NCI-H526 (cell line): ENCODE results near the gene DGKD.

Experiments
- DNase-seq, 2 experiments: peaks; one replicate each; lab custom pipeline; 2025; lab: John Stamatoyannopoulos, UW

The DGKD gene

GRCh38 chr2:233412405-233412804 is 58.1 kb downstream of the DGKD start:
- DNase-seq: no peak

- no peak for DNase-seq
Measured at GRCh38 chr2:233413046-233413445, 58.8 kb downstream of the DGKD start.

- no peak for DNase-seq
Measured at GRCh38 chr2:233413559-233414272, 59.4 kb downstream of the DGKD start.

- DNase-seq: no peak
Measured at GRCh38 chr2:233414273-233414654, 60.0 kb downstream of the DGKD start.

GRCh38 chr2:233414777-233415570 is 60.7 kb downstream of the DGKD start:
- DNase-seq: no peak

- no peak for DNase-seq
Measured at GRCh38 chr2:233416199-233416598, 61.9 kb downstream of the DGKD start.

- no peak for DNase-seq
Measured at GRCh38 chr2:233416706-233417105, 62.4 kb downstream of the DGKD start.

GRCh38 chr2:233417282-233417681 is 63.0 kb downstream of the DGKD start:
- DNase-seq: no peak

- no peak for DNase-seq
Measured at GRCh38 chr2:233418052-233418760, 63.9 kb downstream of the DGKD start.

- DNase-seq: no peak
Measured at GRCh38 chr2:233418761-233419546, 64.7 kb downstream of the DGKD start.

GRCh38 chr2:233419602-233420391 is 65.5 kb downstream of the DGKD start:
- DNase-seq: no peak

GRCh38 chr2:233421091-233421816 is 67.0 kb downstream of the DGKD start:
- no peak for DNase-seq

- DNase-seq: no peak
Measured at GRCh38 chr2:233422050-233422639, 67.9 kb downstream of the DGKD start.

- DNase-seq: no peak
Measured at GRCh38 chr2:233422649-233423551, 68.6 kb downstream of the DGKD start.

- DNase-seq: no peak
Measured at GRCh38 chr2:233423552-233423860, 69.2 kb downstream of the DGKD start.

- DNase-seq: no peak
Measured at GRCh38 chr2:233424154-233424951, 70.1 kb downstream of the DGKD start.

GRCh38 chr2:233426619-233427342 is 72.5 kb downstream of the DGKD start:
- no peak for DNase-seq

GRCh38 chr2:233428008-233428407 is 73.7 kb downstream of the DGKD start:
- DNase-seq: no peak
